ENCODE results near the gene ATP9A. TPM values are rescaled to one million over a fixed set of nuclear protein-coding genes. Genes with fewer than 3 reads are reported as not detected.

ATP9A gene
- total RNA-seq, 1 donor from 2014 or later: 35.8 TPM

DNA sequence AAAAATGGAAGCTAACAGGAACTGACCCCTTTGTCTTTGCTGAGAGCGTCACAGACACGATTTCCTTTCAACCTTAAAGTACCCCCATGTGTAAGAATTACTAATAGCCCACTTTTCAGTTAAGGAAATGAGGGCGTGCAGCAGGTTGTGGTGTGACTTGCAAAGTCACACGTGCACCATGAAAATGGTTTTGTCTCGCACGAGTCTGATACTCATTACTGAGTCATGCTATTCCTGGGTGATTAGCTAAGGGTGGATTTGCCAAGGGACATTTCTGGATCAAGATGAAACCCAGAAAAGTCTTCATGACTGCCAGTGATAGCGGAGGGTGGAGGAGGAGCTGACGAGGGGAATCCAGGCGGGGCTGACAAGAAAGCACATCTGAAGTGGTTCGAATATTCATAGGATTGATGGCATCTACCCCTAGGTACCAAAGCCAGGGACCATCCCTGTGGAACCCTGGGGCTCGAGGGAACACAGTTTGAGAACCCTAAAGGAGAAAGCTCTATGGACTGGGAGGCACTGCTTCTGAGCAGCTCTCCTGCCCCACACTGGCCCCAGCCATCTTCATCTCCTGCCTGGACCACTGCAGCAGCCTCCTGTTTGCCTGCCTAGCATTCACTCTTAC, 213.5 kb downstream of the ATP9A start:
- no peak for DNase-seq (ENCODE audit: extremely low spot score in 2 of 2)
- Histone ChIP-seq H3K9me3 (no peaks in the 10 kb centered on the region), H3K4me1 (no peaks in the 10 kb centered on the region), H3K27me3 (no peaks in the 10 kb centered on the region), H3K27ac (no peak overlapping the region), H3K4me3 (no peak overlapping the region), H3K36me3 (no peaks in the 10 kb centered on the region)
- no peak for TF ChIP-seq POLR2A (IDR thresholded peaks at IDR 0.05)
- no peak for TF ChIP-seq POLR2AphosphoS5 (IDR thresholded peaks at IDR 0.05; ENCODE audit: insufficient read depth in 1 of 2, low read depth in 1 of 2)
- TF ChIP-seq, protein P1, sequence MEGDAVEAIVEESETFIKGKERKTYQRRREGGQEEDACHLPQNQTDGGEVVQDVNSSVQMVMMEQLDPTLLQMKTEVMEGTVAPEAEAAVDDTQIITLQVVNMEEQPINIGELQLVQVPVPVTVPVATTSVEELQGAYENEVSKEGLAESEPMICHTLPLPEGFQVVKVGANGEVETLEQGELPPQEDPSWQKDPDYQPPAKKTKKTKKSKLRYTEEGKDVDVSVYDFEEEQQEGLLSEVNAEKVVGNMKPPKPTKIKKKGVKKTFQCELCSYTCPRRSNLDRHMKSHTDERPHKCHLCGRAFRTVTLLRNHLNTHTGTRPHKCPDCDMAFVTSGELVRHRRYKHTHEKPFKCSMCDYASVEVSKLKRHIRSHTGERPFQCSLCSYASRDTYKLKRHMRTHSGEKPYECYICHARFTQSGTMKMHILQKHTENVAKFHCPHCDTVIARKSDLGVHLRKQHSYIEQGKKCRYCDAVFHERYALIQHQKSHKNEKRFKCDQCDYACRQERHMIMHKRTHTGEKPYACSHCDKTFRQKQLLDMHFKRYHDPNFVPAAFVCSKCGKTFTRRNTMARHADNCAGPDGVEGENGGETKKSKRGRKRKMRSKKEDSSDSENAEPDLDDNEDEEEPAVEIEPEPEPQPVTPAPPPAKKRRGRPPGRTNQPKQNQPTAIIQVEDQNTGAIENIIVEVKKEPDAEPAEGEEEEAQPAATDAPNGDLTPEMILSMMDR (IDR thresholded peaks at IDR 0.05): no peak
- intact Hi-C loops (cut with DNase I): no loop called here

DNA sequence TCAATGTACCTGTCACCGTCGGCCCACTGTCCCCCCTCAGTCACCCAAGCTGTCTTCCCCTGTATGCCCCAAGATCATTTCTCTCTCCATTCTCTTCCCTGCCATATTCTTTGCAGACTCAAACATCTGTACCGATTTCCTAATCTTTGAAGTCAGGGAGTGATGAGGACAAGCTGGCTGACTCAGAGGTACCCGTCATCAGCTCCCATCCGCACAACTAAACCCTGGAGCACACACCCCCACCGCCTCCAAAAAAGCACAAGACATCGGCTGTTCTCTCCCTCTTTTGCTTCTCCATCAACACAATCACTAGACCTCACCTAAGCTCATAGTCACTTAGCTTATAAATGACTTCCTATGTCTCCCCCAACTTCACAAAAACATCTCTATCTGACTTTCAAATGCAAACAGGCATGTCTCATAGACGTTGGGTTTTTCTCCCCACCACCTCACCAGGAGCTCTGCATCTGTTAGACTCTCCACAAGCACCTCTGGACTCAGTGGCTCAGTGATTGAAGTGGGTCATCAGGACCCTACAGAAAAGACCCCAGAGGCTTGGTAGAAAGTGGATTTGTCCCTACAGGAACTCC, 214.2 kb downstream of the ATP9A start:
- TF ChIP-seq POLR2A (IDR thresholded peaks at IDR 0.05) (no peak), POLR2AphosphoS5 (IDR thresholded peaks at IDR 0.05; ENCODE audit: insufficient read depth in 1 of 2, low read depth in 1 of 2) (no peak)
- TF ChIP-seq, protein P1 (IDR thresholded peaks at IDR 0.05): no peak
- Histone ChIP-seq H3K4me3 (no peak overlapping the region), H3K27me3 (no peaks in the 10 kb centered on the region), H3K4me1 (no peaks in the 10 kb centered on the region), H3K9me3 (no peaks in the 10 kb centered on the region), H3K27ac (no peak overlapping the region), H3K36me3 (no peaks in the 10 kb centered on the region)
- intact Hi-C loops (cut with DNase I): no loop called here
- DNase-seq (ENCODE audit: extremely low spot score in 2 of 2): no peak

DNA sequence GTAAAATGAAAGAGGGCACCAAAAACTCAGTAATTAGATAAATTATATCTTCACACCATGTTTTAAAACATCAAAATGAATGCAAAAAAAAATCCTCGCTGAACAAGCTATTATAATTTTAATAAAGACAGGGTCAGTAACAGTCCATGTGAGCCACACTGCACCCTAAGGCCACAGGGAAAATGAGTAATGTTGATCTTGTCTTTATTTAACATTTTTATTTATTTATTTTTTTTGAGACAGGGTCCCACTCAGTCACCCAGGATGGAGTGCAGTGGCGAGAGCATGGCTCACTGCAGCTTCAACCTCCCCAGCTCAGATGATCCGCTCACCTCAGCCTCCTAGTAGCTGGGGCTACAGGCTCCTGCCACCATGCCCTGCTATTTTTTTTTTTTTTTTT, 217.0 kb downstream of the ATP9A start:
- no peaks in the 10 kb centered on the region for H3K4me1 ChIP-seq
- intact Hi-C loops (cut with DNase I): no loop called here
- no peak overlapping the region for H3K4me3 ChIP-seq
- no peak for DNase-seq (ENCODE audit: extremely low spot score in 2 of 2)
- no peaks in the 10 kb centered on the region for H3K9me3 ChIP-seq
- H3K36me3 ChIP-seq: no peaks in the 10 kb centered on the region
- H3K27ac ChIP-seq: no peak overlapping the region
- TF ChIP-seq POLR2A (IDR thresholded peaks at IDR 0.05): no peak
- TF ChIP-seq, protein P1 (IDR thresholded peaks at IDR 0.05): no peak
- TF ChIP-seq POLR2AphosphoS5 (IDR thresholded peaks at IDR 0.05; ENCODE audit: insufficient read depth in 1 of 2, low read depth in 1 of 2): no peak
- no peaks in the 10 kb centered on the region for H3K27me3 ChIP-seq

DNA sequence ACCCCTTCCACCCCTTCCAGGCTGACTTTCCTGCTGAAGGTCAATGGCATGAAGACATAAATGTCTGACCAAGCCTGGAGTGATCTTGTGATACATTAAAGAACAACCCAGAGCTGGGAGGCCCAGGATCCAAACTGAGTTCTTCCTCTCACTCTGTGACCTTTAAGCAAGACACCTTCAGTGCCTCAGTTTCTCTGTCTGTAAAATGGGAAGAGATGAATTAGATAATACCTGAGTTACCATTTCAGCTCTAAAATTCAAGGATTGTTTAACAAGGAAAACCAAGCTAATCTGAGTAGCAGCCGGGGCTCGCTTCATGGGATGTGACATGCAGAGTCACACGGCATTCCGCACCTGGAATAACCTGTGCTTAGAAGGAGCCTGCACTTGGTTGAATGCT, 218.7 kb downstream of the ATP9A start:
- Histone ChIP-seq H3K9me3 (no peaks in the 10 kb centered on the region), H3K27me3 (no peaks in the 10 kb centered on the region), H3K27ac (no peak overlapping the region), H3K4me1 (no peaks in the 10 kb centered on the region), H3K4me3 (no peak overlapping the region), H3K36me3 (no peaks in the 10 kb centered on the region)
- TF ChIP-seq POLR2A (IDR thresholded peaks at IDR 0.05) (no peak), POLR2AphosphoS5 (IDR thresholded peaks at IDR 0.05; ENCODE audit: insufficient read depth in 1 of 2, low read depth in 1 of 2) (no peak)
- TF ChIP-seq, protein P1 (IDR thresholded peaks at IDR 0.05): no peak
- intact Hi-C loops (cut with DNase I): no loop called here
- DNase-seq (ENCODE audit: extremely low spot score in 2 of 2): no peak

DNA sequence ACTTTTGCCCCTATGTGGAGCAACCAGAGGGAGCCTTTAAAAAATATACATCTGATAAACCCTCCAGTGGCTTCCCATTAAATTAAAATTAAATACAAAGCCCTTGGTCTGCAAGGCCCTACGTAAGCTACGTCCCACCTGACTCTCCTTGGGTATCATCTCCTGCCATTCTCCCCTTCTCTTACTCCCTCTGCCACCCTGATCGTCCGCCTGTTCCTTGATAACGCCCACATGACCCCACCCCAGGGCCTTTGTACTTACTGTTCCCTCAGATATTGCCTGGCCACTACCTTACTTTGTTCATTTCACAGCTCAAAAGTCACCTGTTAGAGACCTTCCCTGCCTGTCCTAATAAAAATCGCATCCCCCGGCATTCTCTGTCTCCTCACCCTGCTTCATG, 220.2 kb downstream of the ATP9A start:
- intact Hi-C loops (cut with DNase I): no loop called here
- TF ChIP-seq POLR2A (IDR thresholded peaks at IDR 0.05) (no peak), POLR2AphosphoS5 (IDR thresholded peaks at IDR 0.05; ENCODE audit: insufficient read depth in 1 of 2, low read depth in 1 of 2) (no peak)
- TF ChIP-seq, protein P1 (IDR thresholded peaks at IDR 0.05): no peak
- Histone ChIP-seq H3K4me1 (peaks cover 5% of the 10 kb centered on the region), H3K27me3 (no peaks in the 10 kb centered on the region), H3K36me3 (no peaks in the 10 kb centered on the region), H3K9me3 (no peaks in the 10 kb centered on the region), H3K27ac (no peak overlapping the region), H3K4me3 (no peak overlapping the region)
- no peak for DNase-seq (ENCODE audit: extremely low spot score in 2 of 2)
